ENCODE measurements around the gene SPATA20.

- TF ChIP-seq CTCF (IDR thresholded peaks at IDR 0.05) (no peak), POLR2A (IDR thresholded peaks at IDR 0.05) (no peak)
Observed at GRCh38 chr17:50523208-50523607, 23.8 kb upstream of the SPATA20 start.
